H1 (cell line): ENCODE results near the gene MCM5.

ENCODE experiments used
- EP300 ChIP-seq, 2 experiments: IDR thresholded peaks; 1 replicate in 1 of 2; 2 replicates in 1 of 2; pipeline ENCODE4 v1.6.1; 2011 to 2012; ENCODE audit warnings: low read depth in 2 of 2, low read length in 2 of 2, mild to moderate bottlenecking in 2 of 2, borderline replicate concordance in 1 of 2, inconsistent platforms in 1 of 2, moderate library complexity in 1 of 2
- MAX ChIP-seq: IDR thresholded peaks from 2 replicates; pipeline ENCODE4 v1.6.1; 2012; ENCODE audit warnings: inconsistent platforms

GRCh38 chr22:35368386-35368785 is 31.6 kb upstream of the MCM5 start:
- no peak for TF ChIP-seq EP300 (IDR thresholded peaks at IDR 0.05; ENCODE audit: borderline replicate concordance in 1 of 2, low read depth in 2 of 2, low read length in 2 of 2)
- no peak for TF ChIP-seq MAX
